ENCODE results near the gene ALDH18A1. TPM values are rescaled to one million over a fixed set of nuclear protein-coding genes. Genes with fewer than 3 reads are reported as not detected.

Gene ALDH18A1
- total and polyA plus RNA-seq, 2 donors (not counting 3 experiments of a cell fraction or from before 2014, with no cell fraction given) = 53.2 to 92.6 TPM

- Histone ChIP-seq H3K9me1 (replicated peaks; ENCODE audit: control insufficient read depth, extremely low read depth, insufficient read depth, low read length) (no peaks in the 10 kb centered on the region), H3K9ac (replicated peaks; ENCODE audit: extremely low read depth, insufficient read depth, low read length) (no peak overlapping the region), H3K4me1 (ENCODE audit: control insufficient read depth, extremely low read depth, insufficient read depth, low read length) (no peaks in the 10 kb centered on the region), H3K79me2 (ENCODE audit: control insufficient read depth, insufficient read depth, low read length) (no peaks in the 10 kb centered on the region), H3K27me3 (ENCODE audit: control insufficient read depth in 2 of 2, insufficient read depth in 2 of 2, low read length in 2 of 2) (peaks cover 0 to 7% of the 10 kb centered on the region in 2 experiments), H2AFZ (ENCODE audit: low read depth, low read length) (no peak overlapping the region), H3K4me2 (ENCODE audit: insufficient read depth, low read length) (no peak overlapping the region), H3K27ac (ENCODE audit: insufficient read depth, low read depth, low read length) (no peak overlapping the region), H4K20me1 (replicated peaks; ENCODE audit: control insufficient read depth, extremely low read depth, insufficient read depth, low read length) (no peaks in the 10 kb centered on the region), H3K4me3 (replicated peaks in 1 of 3; ENCODE audit: insufficient read depth in 1 of 3, low read depth in 1 of 3, low read length in 3 of 3) (no peak overlapping the region), H3K36me3 (ENCODE audit: control insufficient read depth in 2 of 2, extremely low read depth in 1 of 2, insufficient read depth in 2 of 2, low read length in 2 of 2) (peaks cover 0 to 1% of the 10 kb centered on the region in 2 experiments), H3K9me3 (replicated peaks; ENCODE audit: control insufficient read depth, insufficient read depth, low read length) (no peaks in the 10 kb centered on the region)
- intact Hi-C loops (cut with micrococcal nuclease) = no loop called here
- no peak for TF ChIP-seq POLR2A (IDR thresholded peaks at IDR 0.05; ENCODE audit: low read depth, low read length)
- no peak for TF ChIP-seq MAX (IDR thresholded peaks at IDR 0.05; ENCODE audit: insufficient read depth, insufficient read length)
- TF ChIP-seq FOS (IDR thresholded peaks at IDR 0.05; ENCODE audit: borderline replicate concordance, insufficient read depth, low read length) = no peak
- no peak for TF ChIP-seq GATA2 (IDR thresholded peaks at IDR 0.05; ENCODE audit: insufficient read depth, insufficient read length, low read depth, low read length)
- no peak for TF ChIP-seq JUN (IDR thresholded peaks at IDR 0.05; ENCODE audit: borderline replicate concordance, insufficient read depth, insufficient read length, low read depth)
- TF ChIP-seq, protein P1, sequence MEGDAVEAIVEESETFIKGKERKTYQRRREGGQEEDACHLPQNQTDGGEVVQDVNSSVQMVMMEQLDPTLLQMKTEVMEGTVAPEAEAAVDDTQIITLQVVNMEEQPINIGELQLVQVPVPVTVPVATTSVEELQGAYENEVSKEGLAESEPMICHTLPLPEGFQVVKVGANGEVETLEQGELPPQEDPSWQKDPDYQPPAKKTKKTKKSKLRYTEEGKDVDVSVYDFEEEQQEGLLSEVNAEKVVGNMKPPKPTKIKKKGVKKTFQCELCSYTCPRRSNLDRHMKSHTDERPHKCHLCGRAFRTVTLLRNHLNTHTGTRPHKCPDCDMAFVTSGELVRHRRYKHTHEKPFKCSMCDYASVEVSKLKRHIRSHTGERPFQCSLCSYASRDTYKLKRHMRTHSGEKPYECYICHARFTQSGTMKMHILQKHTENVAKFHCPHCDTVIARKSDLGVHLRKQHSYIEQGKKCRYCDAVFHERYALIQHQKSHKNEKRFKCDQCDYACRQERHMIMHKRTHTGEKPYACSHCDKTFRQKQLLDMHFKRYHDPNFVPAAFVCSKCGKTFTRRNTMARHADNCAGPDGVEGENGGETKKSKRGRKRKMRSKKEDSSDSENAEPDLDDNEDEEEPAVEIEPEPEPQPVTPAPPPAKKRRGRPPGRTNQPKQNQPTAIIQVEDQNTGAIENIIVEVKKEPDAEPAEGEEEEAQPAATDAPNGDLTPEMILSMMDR (IDR thresholded peaks at IDR 0.05; ENCODE audit: extremely low read depth in 1 of 2, insufficient read depth in 1 of 2, low read depth in 1 of 2, low read length in 2 of 2) = no peak
- TF ChIP-seq MYC (IDR thresholded peaks at IDR 0.05; ENCODE audit: low read depth, low read length) = no peak
- TF ChIP-seq POLR2AphosphoS5 (IDR thresholded peaks at IDR 0.05; ENCODE audit: insufficient read depth, low read depth, low read length) = no peak
- DNase-seq (ENCODE audit: low read depth, low spot score) (no peak), FAIRE-seq (no peak)
- no TSS peak for BruUV-seq (replicated peaks)
- ChIA-PET CTCF (interaction anchor here (0.7 to 10.3 kb wide), 6 partner anchors 19 to 466 kb away, joined by 3 to 314 read pairs (median 4); no protein-coding TSS in a partner anchor), POLR2A (interaction anchor here (1.3 kb wide), 1 partner anchor 168 kb away, joined by 4 read pairs; no protein-coding TSS in a partner anchor)
- dilution Hi-C loops (cut with MboI; ENCODE audit: extremely low pct_ligation_motif_present, low sequenced_read_pairs) = no loop called here
These were observed 56.4 kb downstream of the ALDH18A1 start for GRCh38 chr10:95600158-95600557.
